22Rv1 (cell line): Measurements from ENCODE around the gene KRT73.

Source experiments
- H3K27ac ChIP-seq: fragments of 450-650 bp; 2 replicates; pipeline ENCODE4 v1.5.1; 2017
- ZFX ChIP-seq: fragments of 450-650 bp; IDR thresholded peaks from 2 replicates; pipeline ENCODE4 v1.6.1; 2017; ENCODE audit warnings: antibody characterized with exemption, borderline replicate concordance
- TF ChIP-seq, protein P1 (sequence below): fragments of 450-650 bp; IDR thresholded peaks from 2 replicates; pipeline ENCODE4 v1.5.1; 2017; ENCODE audit warnings: mild to moderate bottlenecking

KRT73 gene

DNA sequence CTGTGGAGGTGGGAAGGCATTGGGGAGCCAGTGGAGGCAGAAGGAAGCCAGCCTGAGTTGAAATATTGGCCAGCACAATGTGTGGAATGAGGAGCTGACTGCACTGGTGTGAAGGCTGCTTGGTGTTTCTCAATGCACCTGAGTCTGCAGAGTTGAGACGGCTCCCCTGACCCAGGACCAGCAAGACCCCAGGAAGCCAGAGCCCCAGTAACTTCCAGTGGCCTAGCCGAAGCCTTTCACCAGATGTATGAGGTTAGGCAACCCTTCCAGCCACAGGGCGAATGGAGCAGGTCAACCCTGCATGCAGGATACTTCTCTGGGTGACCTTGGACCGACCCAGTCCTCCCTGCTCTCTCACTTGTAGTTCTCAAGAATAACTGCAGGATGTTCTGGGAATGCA, 12.9 kb upstream of the KRT73 start:
- TF ChIP-seq ZFX = no peak
- TF ChIP-seq, protein P1, sequence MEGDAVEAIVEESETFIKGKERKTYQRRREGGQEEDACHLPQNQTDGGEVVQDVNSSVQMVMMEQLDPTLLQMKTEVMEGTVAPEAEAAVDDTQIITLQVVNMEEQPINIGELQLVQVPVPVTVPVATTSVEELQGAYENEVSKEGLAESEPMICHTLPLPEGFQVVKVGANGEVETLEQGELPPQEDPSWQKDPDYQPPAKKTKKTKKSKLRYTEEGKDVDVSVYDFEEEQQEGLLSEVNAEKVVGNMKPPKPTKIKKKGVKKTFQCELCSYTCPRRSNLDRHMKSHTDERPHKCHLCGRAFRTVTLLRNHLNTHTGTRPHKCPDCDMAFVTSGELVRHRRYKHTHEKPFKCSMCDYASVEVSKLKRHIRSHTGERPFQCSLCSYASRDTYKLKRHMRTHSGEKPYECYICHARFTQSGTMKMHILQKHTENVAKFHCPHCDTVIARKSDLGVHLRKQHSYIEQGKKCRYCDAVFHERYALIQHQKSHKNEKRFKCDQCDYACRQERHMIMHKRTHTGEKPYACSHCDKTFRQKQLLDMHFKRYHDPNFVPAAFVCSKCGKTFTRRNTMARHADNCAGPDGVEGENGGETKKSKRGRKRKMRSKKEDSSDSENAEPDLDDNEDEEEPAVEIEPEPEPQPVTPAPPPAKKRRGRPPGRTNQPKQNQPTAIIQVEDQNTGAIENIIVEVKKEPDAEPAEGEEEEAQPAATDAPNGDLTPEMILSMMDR = no peak
- no peak overlapping the region for H3K27ac ChIP-seq

DNA sequence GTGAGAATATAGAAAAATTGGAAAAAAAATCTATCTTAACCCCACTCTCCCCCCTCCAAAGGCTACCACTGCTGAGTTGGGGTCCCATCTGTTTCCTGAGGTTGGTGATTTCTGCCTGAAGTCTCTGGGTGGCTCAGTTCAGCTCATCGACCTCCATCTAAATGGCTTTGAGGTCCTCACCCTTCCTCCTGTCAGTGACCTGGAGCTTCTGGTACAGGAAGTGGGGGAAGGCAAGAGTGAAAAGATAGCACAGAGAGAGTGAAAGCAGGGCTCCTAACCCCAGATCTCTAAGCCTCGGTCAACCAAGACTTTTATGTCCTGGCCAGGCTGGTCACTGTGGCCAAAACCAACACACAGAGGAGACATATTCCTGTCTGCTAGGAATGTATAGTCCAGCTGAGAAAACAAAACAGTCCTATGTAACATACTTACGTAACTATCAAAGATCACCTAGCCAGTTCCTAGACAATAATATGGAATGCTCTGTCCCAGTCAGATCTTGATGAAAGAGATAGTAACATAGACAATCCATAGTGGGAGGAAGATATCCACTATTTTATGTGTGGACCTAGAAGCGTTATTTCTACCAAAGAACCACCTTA, 12.3 kb upstream of the KRT73 start:
- TF ChIP-seq ZFX = no peak
- TF ChIP-seq, protein P1 = no peak
- no peak overlapping the region for H3K27ac ChIP-seq

DNA sequence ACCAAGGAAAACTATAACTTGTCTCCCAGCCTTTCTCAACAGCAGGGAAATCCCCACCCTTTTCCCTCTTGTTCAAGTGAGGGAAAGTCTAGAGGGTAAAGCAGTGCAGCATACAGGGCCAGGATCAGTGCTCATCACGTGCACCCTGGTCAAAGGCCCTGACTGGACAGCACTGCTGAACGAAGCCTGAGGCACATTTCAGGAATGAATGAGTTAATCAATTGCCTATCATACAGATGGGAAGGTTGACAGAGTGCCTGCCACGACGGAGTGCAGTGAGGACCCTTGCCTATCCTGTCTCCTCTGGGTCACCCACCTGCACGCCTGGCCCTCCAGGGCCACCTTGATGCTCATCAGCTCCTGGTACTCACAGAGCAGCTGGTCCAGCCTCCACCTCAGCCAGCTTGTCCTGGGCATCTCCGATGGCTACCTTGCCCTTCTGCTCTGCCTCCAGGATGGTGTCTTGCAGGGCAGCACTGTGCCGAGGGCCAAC, 11.7 kb upstream of the KRT73 start:
- TF ChIP-seq ZFX = no peak
- TF ChIP-seq, protein P1 = no peak
- no peak overlapping the region for H3K27ac ChIP-seq

DNA sequence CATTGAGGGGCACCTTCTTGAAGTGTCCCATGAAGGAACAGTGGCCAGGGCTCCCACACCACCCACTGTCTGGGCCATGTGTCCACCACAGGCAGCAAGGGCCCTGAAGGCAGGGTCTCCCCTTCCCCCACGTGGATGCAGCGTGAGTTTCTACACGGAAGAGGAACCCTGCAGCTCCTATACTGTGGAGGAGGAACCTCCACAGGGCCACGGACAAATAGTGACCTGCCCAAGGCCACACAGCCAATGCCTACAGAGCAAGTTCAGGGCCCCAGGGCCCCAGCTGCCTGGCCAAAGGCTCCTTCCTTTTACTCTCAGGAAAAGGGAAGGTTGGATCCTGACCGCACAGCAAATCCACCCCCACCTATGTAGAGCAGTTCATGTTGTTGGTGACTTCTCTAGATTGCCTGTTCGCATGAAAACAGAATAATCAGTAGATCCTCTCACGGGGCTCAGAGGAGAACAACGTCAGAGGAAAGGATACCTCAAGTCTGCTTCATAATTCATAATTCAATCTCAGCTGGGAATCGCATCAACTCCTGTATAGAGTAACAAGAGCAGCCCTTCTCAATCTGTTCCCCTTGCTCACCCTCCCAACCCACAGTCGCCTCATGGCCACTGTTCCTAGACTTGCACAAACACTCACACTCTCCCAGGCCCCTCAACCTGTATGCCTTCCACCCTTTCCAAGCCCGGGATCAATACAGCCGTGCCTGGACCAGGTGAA, 11.1 kb upstream of the KRT73 start:
- H3K27ac ChIP-seq = no peak overlapping the region
- TF ChIP-seq, protein P1 = no peak
- no peak for TF ChIP-seq ZFX

DNA sequence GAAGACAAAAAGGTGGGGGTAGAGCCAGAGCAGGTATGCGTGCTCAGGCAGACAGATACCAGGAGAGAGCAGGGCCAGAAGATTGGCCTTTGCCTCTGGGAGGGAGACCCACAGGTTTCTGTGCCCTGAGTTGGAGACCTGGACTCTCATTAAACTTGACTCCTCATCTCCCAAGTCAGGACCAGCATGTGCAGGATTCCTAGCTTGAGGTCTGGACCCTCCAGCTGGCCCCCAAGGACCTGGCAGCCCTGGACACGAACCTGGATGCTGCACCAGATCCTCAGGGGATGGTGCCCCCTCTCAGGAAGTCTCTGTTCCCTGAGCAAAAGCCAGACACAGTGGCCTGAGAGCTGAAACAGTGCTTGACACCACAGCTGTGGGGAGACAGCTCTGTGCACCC, 10.5 kb upstream of the KRT73 start:
- TF ChIP-seq, protein P1 = no peak
- no peak for TF ChIP-seq ZFX
- H3K27ac ChIP-seq = no peak overlapping the region

DNA sequence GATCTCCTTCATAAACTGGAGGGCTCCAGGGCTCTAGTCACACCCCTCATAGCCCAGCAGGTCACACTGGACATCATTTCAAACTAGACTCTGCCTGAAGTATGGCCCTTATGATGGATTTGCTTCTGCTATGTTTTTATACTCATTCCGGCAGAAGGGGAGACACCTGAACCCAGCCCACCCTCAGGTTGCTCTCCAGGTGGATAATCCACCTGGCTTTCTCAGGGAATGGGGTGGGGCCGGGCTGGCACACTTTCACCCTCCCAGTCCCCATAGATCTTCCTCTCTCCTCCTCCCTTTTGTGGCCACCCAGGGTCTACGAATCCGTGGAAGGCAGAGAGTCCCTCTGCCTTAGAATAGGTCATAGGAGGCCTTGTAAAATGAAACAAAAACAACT, 9.8 kb upstream of the KRT73 start:
- TF ChIP-seq ZFX = no peak
- TF ChIP-seq, protein P1 = no peak

More for the DNA sequence above, 9.8 kb upstream of the KRT73 start:
- no peak overlapping the region for H3K27ac ChIP-seq
